Glomerular visceral epithelial cell (primary cell): ENCODE results near the gene PPP1R26.
"Not testable (repeated sequence)": the region's sequence is repeated elsewhere in the genome, so short reads cannot be mapped to it uniquely, and the experiment has no call there.

Experiments used
- DNase-seq: peaks from one replicate; pipeline ENCODE4 v3.0.0-alpha.2; 2016; ENCODE audit errors: extremely low spot score

The PPP1R26 gene

DNA sequence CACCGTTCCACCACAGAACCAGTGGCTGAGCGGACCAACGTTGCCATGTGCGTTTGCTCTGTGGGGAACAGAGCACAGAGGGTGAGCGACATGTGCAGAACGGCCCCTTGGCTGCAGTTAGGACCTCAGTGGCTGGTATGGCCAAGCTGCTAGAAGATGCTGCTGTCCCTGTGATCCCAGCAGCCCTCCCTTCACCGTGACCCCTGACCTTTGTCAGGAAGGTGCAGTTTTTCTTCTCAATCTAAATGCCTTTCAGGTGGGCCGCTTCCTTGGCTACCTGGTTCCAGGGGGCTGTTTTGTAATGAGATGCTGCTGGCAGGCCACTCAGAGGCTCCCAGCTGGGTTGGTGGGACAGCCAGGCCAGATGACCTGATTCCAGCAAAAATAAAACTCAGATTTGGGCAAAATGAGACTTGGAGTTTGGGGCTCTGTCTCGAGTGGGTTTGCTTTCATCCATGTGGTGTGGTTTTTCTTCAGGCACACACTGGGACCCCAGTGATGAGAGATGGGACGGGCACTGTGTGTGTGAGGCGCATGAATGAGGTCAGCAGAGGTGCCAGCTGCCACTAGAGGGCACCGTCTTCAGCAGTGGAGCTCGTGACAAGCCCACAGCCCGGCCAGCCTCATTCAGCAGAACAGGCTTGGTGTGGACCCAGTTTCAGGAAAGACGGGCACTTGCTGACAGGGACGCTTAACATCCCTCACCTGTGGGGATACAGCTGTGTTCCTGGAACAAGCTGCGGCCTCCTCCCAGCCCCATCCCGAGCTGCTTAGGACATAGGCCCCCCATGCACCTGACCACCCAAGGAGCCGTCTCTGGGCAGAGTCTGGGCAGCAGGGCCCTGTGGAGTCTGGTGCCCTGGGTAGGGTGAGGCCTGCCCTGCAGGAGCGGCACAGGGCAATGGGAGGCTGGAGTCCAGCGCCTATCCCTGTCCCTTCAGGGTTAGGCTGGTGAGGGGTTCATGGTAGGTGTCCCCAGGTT is 25.0 kb downstream of the PPP1R26 start:
- peak; percentile 56 for DNase-seq

DNA sequence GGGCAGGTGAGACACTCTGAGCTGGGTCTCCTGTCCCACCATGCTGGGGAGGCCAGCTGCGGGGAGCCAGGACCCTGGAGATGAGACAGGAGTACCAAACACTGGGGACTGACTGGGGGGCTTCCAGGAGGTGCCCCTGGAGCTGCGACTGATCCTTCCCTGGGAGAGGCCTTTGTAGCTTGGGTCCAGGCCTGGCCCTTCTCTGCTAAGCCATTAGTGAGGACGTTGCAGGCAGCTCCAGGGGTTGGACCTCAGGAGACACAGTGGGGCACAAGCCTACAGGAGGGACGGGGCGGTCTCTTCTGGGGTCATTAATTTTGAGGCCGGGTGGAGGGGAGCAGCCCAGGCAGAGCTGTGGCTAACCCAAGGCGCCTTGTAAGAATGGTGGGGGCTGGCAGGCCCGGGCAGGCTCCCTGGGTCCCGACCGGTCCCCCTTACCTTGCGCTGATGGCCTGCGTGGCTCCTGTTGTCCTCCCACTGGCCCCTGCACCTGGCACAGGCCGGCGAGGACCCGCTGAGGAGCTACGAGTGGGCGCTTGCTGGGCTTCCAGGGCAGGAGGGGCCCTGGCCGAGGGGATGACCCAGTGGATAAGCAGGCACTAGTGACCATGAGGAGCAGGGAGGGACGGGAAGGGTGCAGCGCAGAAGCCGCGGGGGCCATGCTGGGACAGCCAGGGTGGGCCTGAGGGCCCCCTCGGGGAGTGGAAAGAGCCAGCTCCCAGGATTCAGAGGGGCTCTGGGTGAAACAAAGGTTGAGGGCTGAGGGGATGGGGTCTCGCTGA is 26.0 kb downstream of the PPP1R26 start:
- no peak for DNase-seq

DNA sequence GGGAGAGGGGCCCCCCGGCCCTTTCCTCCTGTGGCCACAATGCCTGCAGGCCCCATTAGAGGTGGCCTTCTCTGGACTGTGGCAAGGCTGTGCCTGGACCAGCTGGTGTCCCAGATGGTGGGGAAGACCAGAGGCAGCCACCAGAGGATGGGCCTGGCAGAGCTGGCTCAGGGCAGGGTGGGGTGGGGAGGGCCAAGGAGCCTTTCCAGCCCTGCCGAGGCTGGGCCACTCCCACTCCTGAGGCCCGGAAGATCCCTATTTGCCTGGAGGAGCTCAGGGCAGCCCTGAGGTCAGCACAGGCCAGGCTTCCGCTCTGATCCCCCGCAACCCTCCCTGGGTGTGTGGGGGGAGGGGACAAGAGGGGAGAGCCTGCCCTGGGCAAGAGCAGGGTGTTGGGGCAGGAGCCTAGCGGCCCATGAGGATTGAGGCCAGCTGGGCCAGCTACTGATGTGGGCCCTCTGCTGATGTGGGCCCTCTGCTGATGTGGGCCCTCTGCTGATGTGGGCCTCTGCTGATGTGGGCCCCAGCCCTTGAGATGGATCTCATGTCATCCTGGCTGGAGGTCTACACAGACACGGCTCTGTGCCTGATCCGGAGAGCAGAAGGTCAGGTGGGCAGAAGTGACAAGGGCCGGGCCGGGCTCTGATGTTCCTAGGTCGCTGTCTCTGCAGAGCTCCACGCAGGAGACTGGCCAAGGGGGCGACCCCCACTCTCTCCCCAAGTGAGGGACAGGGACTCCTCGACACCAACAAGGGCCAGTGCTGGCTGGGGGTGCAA is 26.9 kb downstream of the PPP1R26 start:
- DNase-seq: no peak

DNA sequence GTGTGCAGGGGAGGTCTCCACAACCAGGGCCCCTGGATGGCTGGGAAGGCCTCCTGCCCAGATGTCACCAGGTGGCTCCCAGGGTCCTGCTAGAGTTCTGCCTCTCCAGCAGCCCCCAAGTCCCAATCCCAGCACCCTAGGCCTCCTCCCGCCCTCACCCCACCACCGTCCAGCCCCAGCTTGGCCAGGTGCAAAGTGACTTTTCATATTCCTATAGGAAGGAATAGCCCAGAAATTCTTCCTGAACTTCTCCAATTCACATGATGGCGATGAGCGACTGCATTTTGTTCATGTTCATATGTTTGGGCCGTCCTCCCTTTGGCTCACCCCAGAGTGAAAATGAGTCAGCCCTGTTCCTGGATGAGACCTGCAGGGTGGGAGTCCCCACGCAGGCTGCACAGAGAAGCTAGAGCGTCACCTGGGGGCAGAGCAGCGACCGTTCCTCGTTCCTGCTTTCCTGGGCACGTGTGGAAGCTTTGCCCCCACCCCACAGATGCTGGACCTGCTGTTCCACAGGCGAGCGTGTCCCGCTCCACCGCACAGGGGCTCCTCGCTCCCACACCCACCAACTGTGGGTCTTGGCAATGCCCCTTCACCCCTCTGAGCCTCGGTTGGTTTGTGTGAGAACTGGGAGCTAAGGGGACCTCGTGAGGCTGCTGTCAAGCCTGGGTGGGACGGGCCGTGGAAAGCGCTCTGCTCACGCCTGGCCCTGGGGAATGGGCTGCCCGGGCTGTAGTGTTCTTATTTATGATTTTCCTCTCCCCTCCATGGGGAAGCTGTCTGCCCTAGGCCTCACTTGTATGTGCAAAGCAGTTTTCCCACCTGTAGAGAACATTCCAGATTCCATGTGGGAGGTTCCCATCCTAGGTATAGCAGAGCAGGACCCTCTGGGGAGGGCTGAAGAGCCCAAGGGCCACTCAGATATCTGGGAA is 27.8 kb downstream of the PPP1R26 start:
- no peak for DNase-seq

DNA sequence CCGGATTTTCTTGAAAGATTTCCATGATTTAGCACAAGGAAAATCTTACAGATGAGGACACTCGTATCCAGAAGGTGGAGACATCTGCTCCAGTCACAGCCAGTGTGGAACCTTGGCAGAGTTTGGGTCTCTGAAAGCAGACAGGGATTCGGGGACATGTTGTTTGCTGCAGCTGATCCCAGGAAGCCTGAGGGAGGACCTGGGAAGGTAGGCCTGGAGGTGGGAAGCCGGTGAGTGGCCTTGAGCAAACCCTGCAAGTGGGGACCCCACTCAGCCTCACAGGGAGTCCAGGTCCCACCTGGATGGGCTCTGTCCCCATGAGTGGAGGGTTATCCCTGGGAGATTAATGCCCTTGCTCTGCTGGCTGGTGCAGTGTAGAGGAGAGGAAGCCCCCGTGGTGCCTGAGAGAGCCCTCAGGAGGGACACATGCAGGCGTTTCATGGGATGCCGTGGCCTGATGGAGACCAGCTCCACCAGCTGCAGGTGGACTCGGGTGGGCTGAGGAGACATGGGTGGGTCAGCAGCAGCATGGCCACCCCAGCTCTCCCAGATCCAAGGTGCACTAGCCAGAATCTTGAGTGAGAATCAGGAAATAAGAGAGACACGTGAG is 28.7 kb downstream of the PPP1R26 start:
- no peak for DNase-seq

DNA sequence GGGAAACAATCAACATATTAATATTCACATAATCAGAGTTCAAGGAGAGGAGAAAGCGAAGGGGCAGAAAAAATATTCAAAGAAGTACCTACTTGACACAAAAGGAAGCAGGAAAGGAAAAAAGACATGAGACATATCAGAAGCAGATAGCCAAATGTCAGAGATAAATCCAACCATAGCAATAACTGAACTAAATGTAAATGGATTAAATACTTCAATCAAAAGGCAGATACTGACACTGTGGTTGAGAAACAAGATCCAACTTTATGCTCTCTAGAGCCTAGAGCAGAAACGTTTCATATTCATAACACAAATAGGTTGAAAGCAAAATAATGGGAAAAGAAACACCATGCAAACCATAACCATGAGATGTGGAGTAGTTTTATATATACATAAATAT is 29.9 kb downstream of the PPP1R26 start:
- DNase-seq: no peak

DNA sequence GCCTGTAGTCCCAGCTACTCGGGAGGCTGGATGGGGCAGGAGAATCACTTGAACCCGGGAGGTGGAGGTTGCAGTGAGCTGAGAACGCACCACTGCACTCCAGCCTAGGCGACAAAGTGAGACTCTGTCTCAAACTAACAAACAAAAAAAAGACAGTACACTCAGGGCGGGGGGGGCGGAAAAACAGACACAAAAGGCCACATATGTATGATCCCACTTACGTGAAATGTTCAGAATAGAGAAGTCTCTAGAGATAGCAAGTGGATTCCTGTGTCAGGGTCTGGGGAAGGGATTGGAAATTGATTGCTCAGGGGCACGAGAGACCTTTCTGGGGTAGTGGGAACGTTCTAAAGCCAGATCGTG is 32.6 kb downstream of the PPP1R26 start:
- no peak for DNase-seq

DNA sequence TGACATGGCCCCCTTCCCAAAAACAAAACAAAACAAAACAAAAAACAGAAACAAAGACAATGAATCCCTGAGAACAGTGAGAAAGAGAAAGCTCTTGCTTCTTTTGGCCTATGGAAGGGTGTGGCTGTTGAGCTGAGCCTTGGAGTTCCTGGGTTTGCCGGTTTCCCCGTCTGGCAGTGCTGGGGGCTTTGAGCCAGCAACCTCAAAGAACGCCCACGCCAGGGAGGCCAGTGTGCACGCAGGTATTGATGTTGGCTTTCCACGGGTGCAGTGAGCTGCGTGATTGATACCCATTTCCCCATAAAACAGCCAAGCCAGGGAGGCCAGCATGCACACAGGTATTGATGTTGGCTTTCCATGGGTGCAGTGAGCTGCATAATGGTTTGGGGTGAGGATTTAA is 33.3 kb downstream of the PPP1R26 start:
- DNase-seq: no peak

DNA sequence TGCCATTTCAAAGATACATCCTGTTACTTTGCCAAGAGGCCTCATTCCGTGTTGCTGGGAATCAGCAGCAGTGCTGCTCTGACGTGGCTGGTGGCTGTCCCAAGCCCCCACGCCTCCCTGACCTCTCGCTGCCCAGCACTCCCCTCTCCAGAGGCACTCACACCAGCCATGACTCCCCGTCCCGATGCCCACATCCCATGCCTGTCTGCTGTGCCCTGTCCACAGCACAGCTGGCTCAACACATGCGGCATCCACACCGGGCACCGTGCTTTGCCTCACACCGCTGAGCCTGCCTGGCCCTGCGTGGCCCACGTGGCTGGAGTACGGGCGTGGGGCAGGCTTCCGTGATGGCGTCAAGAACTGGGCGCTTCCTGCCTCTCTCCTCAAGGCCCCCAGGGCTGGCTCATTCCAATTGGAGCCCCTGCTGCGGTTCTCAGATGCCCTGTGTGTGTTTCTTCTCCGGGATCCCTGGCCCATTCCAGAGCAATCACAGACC is 33.8 kb downstream of the PPP1R26 start:
- DNase-seq: no peak

DNA sequence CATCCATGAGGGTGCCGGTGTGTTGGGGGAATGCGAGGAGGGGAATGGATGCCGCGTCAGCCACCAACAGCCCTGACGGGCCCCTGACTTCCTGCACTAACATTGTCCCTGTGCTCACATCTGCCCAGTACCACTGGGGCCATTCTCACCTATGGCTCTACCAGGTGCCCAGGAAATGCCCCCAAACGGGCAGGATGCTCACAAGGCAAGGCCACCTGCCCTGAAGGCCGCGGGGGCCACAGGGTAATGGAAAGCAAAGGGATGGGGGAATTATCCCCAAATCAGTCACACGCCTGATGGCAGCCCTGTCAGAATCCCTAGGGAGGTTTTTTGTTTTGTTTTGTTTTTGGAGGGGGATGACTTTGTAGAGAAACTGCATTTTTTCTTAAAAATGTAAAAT is 34.3 kb downstream of the PPP1R26 start:
- DNase-seq: not testable (repeated sequence)

DNA sequence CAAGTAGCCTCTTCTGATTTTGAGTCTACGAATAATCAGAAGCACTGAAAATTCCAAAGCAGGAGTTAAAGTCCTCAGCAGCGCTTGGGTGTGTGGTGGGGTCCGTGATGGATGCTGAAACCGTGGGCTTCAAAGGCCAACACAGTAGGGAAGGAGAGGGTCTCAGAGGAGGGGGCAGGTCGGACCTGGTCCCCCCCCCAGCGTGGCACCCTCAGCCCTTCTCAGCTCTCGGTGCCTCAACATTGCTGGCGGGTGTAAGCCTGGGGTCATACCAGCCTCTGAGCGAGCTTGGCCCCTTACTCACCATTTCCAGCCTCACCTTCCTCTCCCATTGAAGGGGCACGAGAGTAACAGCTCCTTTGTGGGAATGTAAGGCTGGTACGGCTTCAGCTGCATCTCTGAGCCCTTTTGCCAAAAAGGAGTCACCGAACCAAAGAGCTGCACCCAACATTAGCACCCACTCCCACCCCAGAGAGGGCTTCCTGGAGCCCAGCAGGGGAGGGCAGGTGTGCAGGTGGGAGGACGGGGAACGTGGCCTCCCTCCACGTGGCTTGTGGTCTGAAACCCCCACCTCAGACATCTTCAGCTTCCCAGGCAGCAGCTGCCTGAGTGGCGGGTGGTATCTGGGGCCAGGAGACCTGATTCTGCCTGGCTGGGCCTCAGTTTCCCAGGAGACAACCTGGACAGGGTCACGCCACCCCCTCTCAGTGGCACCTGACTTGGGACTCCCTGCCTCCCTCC is 34.9 kb downstream of the PPP1R26 start:
- DNase-seq: no peak

DNA sequence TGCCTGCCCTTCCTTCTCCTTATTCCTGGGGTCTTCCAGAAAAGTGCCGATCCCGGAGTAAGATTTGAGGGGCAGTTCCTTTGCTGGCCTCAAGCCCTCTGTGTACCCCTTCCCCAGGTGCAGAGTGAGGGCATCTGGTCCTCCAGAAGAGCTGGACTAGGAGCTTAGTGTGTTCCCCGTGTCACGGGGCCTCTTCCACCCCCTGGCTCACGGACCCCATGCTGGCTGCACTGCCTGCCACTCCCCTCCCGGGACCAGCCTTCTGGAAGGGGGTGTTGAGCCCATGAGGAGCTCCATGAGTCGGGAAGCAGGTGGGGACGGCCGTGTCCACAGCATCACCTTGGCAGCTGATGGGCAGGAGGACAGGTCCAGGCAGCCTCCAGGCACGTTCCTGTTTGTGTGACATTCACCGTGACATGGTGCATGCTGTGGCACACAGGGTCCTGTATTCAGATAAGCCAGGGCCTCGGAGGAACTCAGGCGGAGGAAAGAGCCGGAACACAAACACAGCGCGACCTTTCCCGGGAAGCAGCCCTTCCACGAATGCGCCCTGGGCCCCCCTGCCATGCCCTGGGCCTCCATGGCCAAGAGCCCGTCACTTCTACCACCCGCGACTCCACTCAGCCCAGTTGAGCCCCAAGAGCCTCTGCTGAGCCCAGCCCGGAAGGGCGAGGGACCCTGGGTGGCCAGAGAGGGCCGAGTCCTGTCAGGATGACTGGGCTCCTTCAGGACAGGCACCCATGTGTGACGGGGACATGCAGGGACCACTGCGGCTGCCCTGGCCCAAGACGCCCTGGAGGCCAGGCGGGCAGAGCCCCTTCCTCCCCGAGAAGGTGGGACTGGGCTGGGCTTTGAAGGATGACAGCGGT is 35.7 kb downstream of the PPP1R26 start:
- DNase-seq: no peak

DNA sequence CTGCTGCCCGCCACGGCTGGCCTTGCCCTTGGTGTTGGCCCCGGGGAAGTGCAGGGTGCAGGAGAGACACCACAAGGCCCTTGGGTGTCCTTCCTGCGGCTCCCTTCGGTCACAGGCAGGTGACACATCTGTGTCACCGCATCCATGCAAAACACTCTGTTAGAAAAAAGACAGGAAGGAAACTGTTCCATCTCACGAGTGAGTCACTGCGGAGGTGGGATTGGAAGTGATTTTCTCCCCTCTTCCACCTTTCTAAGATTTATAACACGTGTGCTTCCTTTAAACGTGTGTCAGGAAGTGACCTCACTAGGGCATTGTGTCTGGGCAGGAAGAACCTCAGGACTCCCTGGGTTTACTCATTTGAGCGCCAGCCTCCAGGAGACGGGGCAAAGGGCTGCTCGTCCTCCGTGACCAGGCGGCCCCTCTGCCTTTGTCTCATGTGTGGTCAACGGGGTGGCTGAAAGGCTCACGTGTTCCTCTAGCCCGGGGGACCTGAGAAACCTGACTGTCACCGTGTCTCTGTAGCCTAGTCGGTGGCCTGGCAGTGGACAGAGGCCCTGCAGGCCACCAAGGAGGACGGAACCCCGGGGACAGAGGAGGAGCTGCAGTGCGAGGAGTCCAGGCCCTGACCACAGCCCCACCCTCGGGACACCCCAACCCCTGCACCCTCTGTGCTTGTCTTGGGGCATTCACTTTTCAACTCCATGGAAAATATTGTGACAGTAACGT is 36.7 kb downstream of the PPP1R26 start:
- no peak for DNase-seq

DNA sequence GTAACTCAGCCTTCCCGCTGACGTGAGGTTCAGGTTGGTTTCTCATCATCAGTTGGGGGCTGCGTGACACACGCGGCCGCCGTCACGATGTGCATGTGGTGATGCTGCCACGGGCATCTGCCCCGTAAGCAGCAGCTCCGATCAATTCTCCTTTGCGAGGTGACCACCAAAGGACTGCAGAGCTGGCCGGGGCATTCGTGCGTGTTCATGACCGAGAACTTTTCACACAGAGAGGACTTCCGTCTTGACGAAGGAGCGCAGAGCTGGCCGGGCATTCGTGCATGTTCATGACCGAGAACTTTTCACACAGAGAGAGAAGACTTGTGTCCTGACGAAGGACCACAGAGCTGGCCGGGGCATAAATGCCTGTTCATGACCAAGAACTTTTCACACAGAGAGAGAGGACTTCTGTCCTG is 37.8 kb downstream of the PPP1R26 start:
- DNase-seq: no peak

DNA sequence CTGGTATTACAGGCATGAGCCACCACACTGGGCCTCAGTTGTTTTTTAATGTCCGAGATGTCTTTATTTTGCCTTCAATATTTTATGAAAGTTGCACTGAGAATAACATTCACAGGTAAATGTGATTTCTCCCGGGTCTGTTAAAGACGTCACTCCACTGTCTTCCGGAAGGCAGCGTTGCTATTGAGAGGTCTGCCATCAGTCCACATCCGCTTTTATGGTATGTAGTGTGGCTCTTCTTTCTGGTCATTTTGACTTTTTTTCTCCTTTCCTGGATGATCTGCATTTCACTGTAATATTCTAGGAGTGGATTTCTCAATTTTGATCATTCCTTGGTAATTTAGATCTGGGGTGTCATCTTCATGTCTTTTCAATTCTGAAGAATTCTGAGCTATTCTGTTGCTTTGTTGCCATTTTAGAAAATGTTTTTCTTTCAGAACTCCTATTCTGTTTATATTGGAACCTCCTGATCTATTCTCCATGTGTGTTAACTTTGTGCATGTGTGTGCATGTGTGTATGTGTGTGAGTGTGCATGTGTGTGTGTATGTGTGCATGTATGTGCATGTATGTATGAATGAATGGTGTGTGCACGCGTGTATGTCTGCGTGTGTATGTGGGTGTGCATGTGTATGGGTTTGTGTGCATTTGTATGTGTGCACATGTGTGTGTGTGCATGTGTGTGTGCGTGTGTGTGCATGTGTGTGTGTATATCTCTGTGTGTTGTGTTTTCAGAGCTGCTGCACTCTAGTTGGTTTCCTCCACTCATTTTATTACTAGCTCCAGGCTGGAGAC is 39.8 kb downstream of the PPP1R26 start:
- DNase-seq: no peak

DNA sequence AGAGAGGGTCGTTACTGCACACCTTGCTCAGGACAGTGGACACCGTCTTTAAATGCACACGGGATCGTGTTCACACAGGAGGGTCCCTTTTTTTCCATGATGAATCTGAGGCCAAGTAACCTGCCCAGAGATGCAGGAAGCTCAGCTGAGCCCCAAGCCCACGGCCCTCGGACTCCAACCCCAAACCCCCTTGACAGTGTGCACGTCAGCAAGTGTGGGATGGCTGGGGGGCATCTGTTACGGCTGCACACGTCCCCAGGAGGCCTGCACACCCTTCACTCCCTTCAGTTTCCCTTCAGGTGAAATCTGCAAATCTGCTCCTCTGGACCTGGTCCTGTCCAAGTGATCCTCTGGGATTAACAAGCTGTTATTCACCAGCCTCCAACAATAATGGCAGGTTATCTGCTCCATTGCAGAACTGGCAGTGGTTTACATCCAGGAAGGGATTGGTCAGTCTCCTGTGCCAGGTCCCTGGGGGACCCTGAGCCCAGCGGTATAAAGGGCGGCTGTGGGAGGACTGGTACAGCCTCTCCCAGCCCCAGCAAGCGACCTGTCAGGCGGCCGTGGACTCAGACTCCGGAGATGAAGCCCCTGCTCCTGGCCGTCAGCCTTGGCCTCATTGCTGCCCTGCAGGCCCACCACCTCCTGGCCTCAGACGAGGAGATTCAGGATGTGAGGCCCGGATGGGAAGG is 41.5 kb downstream of the PPP1R26 start, which contains the start of gene LCN1:
LCN1 (plus strand) TSS at position 525 of the 692 bp plus-strand sequence; CDS start at position 583, 58 bp downstream.
- no peak for DNase-seq
